Smooth muscle cell (in vitro differentiated cells): ENCODE results near the gene SLC22A3. TPM values are rescaled to one million over a fixed set of nuclear protein-coding genes. Genes with fewer than 3 reads are reported as not detected.

Experiments
- DNase-seq: peaks from one replicate; lab custom pipeline; 2025; ENCODE audit not compliant: unreplicated experiment; lab: John Stamatoyannopoulos, UW
- H2AFZ ChIP-seq: fragments of 200-600 bp; sonication (generic); 2 replicates; pipeline ENCODE4 v1.6.0; 2016; ENCODE audit warnings: antibody characterized with exemption, low read depth, mild to moderate bottlenecking
- H3F3A ChIP-seq: fragments of 200-600 bp; sonication (generic); 2 replicates; pipeline ENCODE4 v1.6.0; 2017; ENCODE audit warnings: antibody characterized with exemption, low read depth
- H3K27ac ChIP-seq: fragments of 200-600 bp; sonication (generic); 2 replicates; pipeline ENCODE4 v1.5.1; 2016; ENCODE audit warnings: low read depth, mild to moderate bottlenecking
- H3K27me3 ChIP-seq: fragments of 200-600 bp; sonication (generic); 2 replicates; pipeline ENCODE4 v1.6.1; 2016; ENCODE audit warnings: low read depth, mild to moderate bottlenecking
- H3K36me3 ChIP-seq: fragments of 200-600 bp; sonication (generic); 2 replicates; pipeline ENCODE4 v1.5.1; 2016; ENCODE audit warnings: low read depth
- H3K4me1 ChIP-seq: fragments of 200-600 bp; sonication (generic); 2 replicates; pipeline ENCODE4 v1.5.1; 2016; ENCODE audit warnings: low read depth
- H3K4me2 ChIP-seq: fragments of 200-600 bp; sonication (generic); 2 replicates; pipeline ENCODE4 v1.6.0; 2016; ENCODE audit warnings: mild to moderate bottlenecking
- H3K4me3 ChIP-seq: fragments of 200-600 bp; sonication (generic); 2 replicates; pipeline ENCODE4 v1.5.1; 2016; ENCODE audit warnings: mild to moderate bottlenecking
- H3K79me2 ChIP-seq: fragments of 200-600 bp; sonication (generic); 2 replicates; pipeline ENCODE4 v1.6.0; 2016; ENCODE audit warnings: low read depth, mild to moderate bottlenecking
- H3K9ac ChIP-seq: fragments of 200-600 bp; sonication (generic); 2 replicates; pipeline ENCODE4 v1.6.0; 2016; ENCODE audit warnings: low read depth
- H3K9me3 ChIP-seq: fragments of 200-600 bp; sonication (generic); replicated peaks from 2 replicates; pipeline ENCODE4 v1.5.1; 2016; ENCODE audit warnings: low read depth
- H4K20me1 ChIP-seq: fragments of 200-600 bp; sonication (generic); 2 replicates; pipeline ENCODE4 v1.6.0; 2016; ENCODE audit warnings: low read depth
- CTCF ChIP-seq: fragments of 200-600 bp; sonication (generic); IDR thresholded peaks from 2 replicates; pipeline ENCODE4 v1.5.1; 2017; ENCODE audit warnings: borderline replicate concordance, mild to moderate bottlenecking, antibody characterized with exemption; ENCODE audit not compliant: insufficient read depth, poor library complexity, severe bottlenecking
- WGBS: methylation state at CpG from one replicate; pipeline ENCODE4 v1.1.7; 2016; ENCODE audit warnings: low lambda C conversion rate; 5-methylcytosine and 5-hydroxymethylcytosine counted together
- polyA plus RNA-seq: library from polyadenylated mRNA; unstranded; fragments of >200 nt; fragmentation: Nextera tagmentation; extraction: Ambion mirVana; gene quantifications from 2 replicates; pipeline ENCODE4 v1.2.1, GENCODE V29; 2016
- total RNA-seq: library from RNA; depleted of rRNA; stranded (reverse); fragments of >200 nt; gene quantifications from 2 replicates; pipeline ENCODE4 v1.2.3, GENCODE V29; 2014

SLC22A3 gene
- total and polyA plus RNA-seq, 2 experiments from 2014 or later = 59.5 to 69.5 TPM

GRCh38 chr6:160319246-160319645 lies 28.9 kb upstream of the SLC22A3 start:
- Histone ChIP-seq H3K27ac (no peak overlapping the region), H3K27me3 (no peaks in the 10 kb centered on the region), H3K9me3 (no peaks in the 10 kb centered on the region), H2AFZ (no peak overlapping the region), H4K20me1 (no peaks in the 10 kb centered on the region), H3K4me1 (no peaks in the 10 kb centered on the region), H3K79me2 (no peaks in the 10 kb centered on the region), H3K4me3 (no peak overlapping the region), H3K4me2 (no peak overlapping the region), H3K36me3 (no peaks in the 10 kb centered on the region), H3F3A (no peaks in the 10 kb centered on the region), H3K9ac (no peak overlapping the region)
- 80% methylated on average over 1 of the region's 1 CpG for WGBS
- no peak for TF ChIP-seq CTCF
- DNase-seq = no peak

GRCh38 chr6:160321729-160322505 lies 26.3 kb upstream of the SLC22A3 start:
- no peaks in the 10 kb centered on the region for H3K36me3 ChIP-seq
- H3K4me2 ChIP-seq = no peak overlapping the region
- H2AFZ ChIP-seq = no peak overlapping the region
- no peaks in the 10 kb centered on the region for H3K27me3 ChIP-seq
- H3K79me2 ChIP-seq = no peaks in the 10 kb centered on the region
- TF ChIP-seq CTCF = no peak
- no peak overlapping the region for H3K27ac ChIP-seq
- no peaks in the 10 kb centered on the region for H4K20me1 ChIP-seq
- H3K4me3 ChIP-seq = no peak overlapping the region
- no peaks in the 10 kb centered on the region for H3K9me3 ChIP-seq
- H3K9ac ChIP-seq = no peak overlapping the region
- DNase-seq = no peak
- H3F3A ChIP-seq = no peaks in the 10 kb centered on the region
- no peaks in the 10 kb centered on the region for H3K4me1 ChIP-seq
- 92% methylated on average over 5 of the region's 5 CpGs for WGBS

GRCh38 chr6:160327981-160328380 lies 20.2 kb upstream of the SLC22A3 start:
- Histone ChIP-seq H3K4me2 (no peak overlapping the region), H3K4me3 (no peak overlapping the region), H3K27me3 (no peaks in the 10 kb centered on the region), H3F3A (no peaks in the 10 kb centered on the region), H3K36me3 (no peaks in the 10 kb centered on the region), H3K9ac (no peak overlapping the region), H4K20me1 (no peaks in the 10 kb centered on the region), H3K27ac (no peak overlapping the region), H2AFZ (no peak overlapping the region), H3K9me3 (no peaks in the 10 kb centered on the region), H3K4me1 (no peaks in the 10 kb centered on the region), H3K79me2 (no peaks in the 10 kb centered on the region)
- WGBS = 92% methylated on average over 3 of the region's 3 CpGs
- no peak for TF ChIP-seq CTCF
- no peak for DNase-seq

- no peak overlapping the region for H3K27ac ChIP-seq
- no peak overlapping the region for H3K4me2 ChIP-seq
- no peaks in the 10 kb centered on the region for H3K79me2 ChIP-seq
- no peak overlapping the region for H3K4me3 ChIP-seq
- H2AFZ ChIP-seq = no peak overlapping the region
- no peaks in the 10 kb centered on the region for H3K4me1 ChIP-seq
- no peaks in the 10 kb centered on the region for H3K9me3 ChIP-seq
- 93% methylated on average over 8 of the region's 8 CpGs for WGBS
- no peak for TF ChIP-seq CTCF
- no peak overlapping the region for H3K9ac ChIP-seq
- no peaks in the 10 kb centered on the region for H3K27me3 ChIP-seq
- H3K36me3 ChIP-seq = no peaks in the 10 kb centered on the region
- no peaks in the 10 kb centered on the region for H4K20me1 ChIP-seq
- no peak for DNase-seq
- H3F3A ChIP-seq = no peaks in the 10 kb centered on the region
Measured at GRCh38 chr6:160328447-160328846, 19.7 kb upstream of the SLC22A3 start.
